ENCODE data around the gene NOL12.

The NOL12 gene

DNA sequence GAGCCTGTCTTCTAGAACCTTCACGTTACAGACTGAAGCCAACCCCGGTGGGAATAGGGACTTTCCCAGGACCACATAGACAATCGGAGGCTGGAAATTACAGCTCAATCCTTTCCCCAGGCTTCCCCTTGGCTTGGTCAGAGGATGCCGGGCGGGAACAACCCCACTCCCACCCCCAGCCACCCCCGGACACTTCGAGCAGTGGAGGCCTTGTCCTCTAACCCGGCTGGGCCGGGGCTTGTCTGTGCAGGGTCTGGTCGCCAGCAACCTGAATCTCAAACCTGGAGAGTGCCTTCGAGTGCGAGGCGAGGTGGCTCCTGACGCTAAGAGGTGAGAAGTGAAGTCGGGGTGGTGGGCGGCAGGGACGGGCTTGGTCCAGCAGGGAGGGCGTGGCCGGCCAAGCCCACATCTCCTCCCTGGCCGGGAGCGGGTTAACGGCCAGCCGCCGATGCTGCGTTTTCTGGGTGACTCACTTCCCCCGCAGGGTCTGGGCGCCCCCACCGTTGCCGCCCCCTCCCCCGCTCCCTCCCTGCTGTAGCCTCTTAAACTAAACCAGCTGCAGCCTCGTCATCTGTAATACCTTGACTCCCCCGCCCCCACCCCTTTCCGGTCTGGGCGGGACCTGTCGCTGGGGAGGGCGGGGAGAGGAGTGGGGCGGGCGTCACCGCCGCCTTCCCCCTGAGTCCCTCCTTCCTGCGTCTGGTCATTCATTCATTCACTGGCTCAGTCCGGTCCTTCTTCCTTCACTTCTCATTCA is 9.2 kb upstream of the NOL12 start (continued):
- TF ChIP-seq ZNF777 (tag by site-specific recombination; IDR thresholded peaks at IDR 0.05; ENCODE audit: borderline replicate concordance) (no peak), KLF7 (tag by site-specific recombination; IDR thresholded peaks at IDR 0.05; ENCODE audit: borderline replicate concordance) (peak; percentile 78; the same call in 1 of the 2 replicates), ZNF184 (tag by site-specific recombination; IDR thresholded peaks at IDR 0.05) (no peak), ZNF558 (tag by site-specific recombination; IDR thresholded peaks at IDR 0.05) (no peak), ZBTB17 (tag by site-specific recombination; IDR thresholded peaks at IDR 0.05) (no peak; the same call in 1 of the 2 replicates), ZNF10 (tag by site-specific recombination; IDR thresholded peaks at IDR 0.05) (peak; percentile 8; the same call in 1 of the 2 replicates), SP7 (tag by site-specific recombination; IDR thresholded peaks at IDR 0.05) (peak; percentile 91), ZNF221 (tag by site-specific recombination; IDR thresholded peaks at IDR 0.05; ENCODE audit: borderline replicate concordance) (no peak; the same call in 1 of the 2 replicates), KLF9 (tag by site-specific recombination; IDR thresholded peaks at IDR 0.05; ENCODE audit: low read depth) (peak; percentile 97), SP3 (tag by site-specific recombination; IDR thresholded peaks at IDR 0.05) (peak; percentile 94), YY1 (tag by site-specific recombination; IDR thresholded peaks at IDR 0.05) (no peak), GLI4 (tag by site-specific recombination; IDR thresholded peaks at IDR 0.05) (no peak), ZNF341 (tag by site-specific recombination; IDR thresholded peaks at IDR 0.05; ENCODE audit: low read depth) (0 out of 2 replicates have a peak, but pooled peaks have one; percentile 60), ZNF501 (tag by site-specific recombination; IDR thresholded peaks at IDR 0.05) (0 out of 2 replicates have a peak, but pooled peaks have one; percentile 32), KLF16 (tag by site-specific recombination; IDR thresholded peaks at IDR 0.05) (peak; percentile 91), ZFHX2 (tag by site-specific recombination; conservative IDR thresholded peaks at IDR 0.05) (peak; percentile 94), ZNF394 (tag by site-specific recombination; IDR thresholded peaks at IDR 0.05; ENCODE audit: borderline replicate concordance) (no peak), ZNF423 (tag by site-specific recombination; IDR thresholded peaks at IDR 0.05) (no peak)
- TF ChIP-seq, protein P1, sequence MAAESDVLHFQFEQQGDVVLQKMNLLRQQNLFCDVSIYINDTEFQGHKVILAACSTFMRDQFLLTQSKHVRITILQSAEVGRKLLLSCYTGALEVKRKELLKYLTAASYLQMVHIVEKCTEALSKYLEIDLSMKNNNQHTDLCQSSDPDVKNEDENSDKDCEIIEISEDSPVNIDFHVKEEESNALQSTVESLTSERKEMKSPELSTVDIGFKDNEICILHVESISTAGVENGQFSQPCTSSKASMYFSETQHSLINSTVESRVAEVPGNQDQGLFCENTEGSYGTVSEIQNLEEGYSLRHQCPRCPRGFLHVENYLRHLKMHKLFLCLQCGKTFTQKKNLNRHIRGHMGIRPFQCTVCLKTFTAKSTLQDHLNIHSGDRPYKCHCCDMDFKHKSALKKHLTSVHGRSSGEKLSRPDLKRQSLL (tag by site-specific recombination; IDR thresholded peaks at IDR 0.05): no peak
- TF ChIP-seq, protein P2, sequence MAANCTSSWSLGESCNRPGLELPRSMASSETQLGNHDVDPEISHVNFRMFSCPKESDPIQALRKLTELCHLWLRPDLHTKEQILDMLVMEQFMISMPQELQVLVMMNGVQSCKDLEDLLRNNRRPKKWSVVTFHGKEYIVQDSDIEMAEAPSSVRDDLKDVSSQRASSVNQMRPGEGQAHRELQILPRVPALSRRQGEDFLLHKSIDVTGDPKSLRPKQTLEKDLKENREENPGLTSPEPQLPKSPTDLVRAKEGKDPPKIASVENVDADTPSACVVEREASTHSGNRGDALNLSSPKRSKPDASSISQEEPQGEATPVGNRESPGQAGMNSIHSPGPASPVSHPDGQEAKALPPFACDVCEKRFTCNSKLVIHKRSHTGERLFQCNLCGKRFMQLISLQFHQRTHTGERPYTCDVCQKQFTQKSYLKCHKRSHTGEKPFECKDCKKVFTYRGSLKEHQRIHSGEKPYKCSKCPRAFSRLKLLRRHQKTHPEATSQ (tag by site-specific recombination; IDR thresholded peaks at IDR 0.05): no peak; the same call in 1 of the 2 replicates
- TF ChIP-seq, protein P3, sequence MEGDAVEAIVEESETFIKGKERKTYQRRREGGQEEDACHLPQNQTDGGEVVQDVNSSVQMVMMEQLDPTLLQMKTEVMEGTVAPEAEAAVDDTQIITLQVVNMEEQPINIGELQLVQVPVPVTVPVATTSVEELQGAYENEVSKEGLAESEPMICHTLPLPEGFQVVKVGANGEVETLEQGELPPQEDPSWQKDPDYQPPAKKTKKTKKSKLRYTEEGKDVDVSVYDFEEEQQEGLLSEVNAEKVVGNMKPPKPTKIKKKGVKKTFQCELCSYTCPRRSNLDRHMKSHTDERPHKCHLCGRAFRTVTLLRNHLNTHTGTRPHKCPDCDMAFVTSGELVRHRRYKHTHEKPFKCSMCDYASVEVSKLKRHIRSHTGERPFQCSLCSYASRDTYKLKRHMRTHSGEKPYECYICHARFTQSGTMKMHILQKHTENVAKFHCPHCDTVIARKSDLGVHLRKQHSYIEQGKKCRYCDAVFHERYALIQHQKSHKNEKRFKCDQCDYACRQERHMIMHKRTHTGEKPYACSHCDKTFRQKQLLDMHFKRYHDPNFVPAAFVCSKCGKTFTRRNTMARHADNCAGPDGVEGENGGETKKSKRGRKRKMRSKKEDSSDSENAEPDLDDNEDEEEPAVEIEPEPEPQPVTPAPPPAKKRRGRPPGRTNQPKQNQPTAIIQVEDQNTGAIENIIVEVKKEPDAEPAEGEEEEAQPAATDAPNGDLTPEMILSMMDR (tag by site-specific recombination; IDR thresholded peaks at IDR 0.05): no peak
- TF ChIP-seq, protein P4, sequence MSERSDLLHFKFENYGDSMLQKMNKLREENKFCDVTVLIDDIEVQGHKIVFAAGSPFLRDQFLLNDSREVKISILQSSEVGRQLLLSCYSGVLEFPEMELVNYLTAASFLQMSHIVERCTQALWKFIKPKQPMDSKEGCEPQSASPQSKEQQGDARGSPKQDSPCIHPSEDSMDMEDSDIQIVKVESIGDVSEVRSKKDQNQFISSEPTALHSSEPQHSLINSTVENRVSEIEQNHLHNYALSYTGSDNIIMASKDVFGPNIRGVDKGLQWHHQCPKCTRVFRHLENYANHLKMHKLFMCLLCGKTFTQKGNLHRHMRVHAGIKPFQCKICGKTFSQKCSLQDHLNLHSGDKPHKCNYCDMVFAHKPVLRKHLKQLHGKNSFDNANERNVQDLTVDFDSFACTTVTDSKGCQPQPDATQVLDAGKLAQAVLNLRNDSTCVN (tag by site-specific recombination; optimal IDR thresholded peaks at IDR 0.05): peak; percentile 31
- TF ChIP-seq, protein P5, sequence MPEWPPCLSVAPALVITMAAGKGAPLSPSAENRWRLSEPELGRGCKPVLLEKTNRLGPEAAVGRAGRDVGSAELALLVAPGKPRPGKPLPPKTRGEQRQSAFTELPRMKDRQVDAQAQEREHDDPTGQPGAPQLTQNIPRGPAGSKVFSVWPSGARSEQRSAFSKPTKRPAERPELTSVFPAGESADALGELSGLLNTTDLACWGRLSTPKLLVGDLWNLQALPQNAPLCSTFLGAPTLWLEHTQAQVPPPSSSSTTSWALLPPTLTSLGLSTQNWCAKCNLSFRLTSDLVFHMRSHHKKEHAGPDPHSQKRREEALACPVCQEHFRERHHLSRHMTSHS (tag by site-specific recombination; IDR thresholded peaks at IDR 0.05): no peak
- TF ChIP-seq, protein P6, sequence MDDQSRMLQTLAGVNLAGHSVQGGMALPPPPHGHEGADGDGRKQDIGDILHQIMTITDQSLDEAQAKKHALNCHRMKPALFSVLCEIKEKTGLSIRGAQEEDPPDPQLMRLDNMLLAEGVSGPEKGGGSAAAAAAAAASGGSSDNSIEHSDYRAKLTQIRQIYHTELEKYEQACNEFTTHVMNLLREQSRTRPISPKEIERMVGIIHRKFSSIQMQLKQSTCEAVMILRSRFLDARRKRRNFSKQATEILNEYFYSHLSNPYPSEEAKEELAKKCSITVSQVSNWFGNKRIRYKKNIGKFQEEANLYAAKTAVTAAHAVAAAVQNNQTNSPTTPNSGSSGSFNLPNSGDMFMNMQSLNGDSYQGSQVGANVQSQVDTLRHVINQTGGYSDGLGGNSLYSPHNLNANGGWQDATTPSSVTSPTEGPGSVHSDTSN (CRISPR knock-in tag; IDR thresholded peaks at IDR 0.05): no peak
- TF ChIP-seq, protein P7, sequence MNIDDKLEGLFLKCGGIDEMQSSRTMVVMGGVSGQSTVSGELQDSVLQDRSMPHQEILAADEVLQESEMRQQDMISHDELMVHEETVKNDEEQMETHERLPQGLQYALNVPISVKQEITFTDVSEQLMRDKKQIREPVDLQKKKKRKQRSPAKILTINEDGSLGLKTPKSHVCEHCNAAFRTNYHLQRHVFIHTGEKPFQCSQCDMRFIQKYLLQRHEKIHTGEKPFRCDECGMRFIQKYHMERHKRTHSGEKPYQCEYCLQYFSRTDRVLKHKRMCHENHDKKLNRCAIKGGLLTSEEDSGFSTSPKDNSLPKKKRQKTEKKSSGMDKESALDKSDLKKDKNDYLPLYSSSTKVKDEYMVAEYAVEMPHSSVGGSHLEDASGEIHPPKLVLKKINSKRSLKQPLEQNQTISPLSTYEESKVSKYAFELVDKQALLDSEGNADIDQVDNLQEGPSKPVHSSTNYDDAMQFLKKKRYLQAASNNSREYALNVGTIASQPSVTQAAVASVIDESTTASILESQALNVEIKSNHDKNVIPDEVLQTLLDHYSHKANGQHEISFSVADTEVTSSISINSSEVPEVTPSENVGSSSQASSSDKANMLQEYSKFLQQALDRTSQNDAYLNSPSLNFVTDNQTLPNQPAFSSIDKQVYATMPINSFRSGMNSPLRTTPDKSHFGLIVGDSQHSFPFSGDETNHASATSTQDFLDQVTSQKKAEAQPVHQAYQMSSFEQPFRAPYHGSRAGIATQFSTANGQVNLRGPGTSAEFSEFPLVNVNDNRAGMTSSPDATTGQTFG (tag by site-specific recombination; IDR thresholded peaks at IDR 0.05; ENCODE audit: borderline replicate concordance): no peak
- TF ChIP-seq, protein P8, sequence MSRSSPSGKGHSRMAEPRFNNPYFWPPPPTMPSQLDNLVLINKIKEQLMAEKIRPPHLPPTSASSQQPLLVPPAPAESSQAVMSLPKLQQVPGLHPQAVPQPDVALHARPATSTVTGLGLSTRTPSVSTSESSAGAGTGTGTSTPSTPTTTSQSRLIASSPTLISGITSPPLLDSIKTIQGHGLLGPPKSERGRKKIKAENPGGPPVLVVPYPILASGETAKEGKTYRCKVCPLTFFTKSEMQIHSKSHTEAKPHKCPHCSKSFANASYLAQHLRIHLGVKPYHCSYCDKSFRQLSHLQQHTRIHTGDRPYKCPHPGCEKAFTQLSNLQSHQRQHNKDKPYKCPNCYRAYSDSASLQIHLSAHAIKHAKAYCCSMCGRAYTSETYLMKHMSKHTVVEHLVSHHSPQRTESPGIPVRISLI (tag by site-specific recombination; IDR thresholded peaks at IDR 0.05): no peak
